ENCODE measurements around the gene REEP3. TPM values are rescaled to one million over a fixed set of nuclear protein-coding genes. Genes with fewer than 3 reads are reported as not detected.

REEP3 gene
- total RNA-seq, 1 donor, result 127 TPM

DNA sequence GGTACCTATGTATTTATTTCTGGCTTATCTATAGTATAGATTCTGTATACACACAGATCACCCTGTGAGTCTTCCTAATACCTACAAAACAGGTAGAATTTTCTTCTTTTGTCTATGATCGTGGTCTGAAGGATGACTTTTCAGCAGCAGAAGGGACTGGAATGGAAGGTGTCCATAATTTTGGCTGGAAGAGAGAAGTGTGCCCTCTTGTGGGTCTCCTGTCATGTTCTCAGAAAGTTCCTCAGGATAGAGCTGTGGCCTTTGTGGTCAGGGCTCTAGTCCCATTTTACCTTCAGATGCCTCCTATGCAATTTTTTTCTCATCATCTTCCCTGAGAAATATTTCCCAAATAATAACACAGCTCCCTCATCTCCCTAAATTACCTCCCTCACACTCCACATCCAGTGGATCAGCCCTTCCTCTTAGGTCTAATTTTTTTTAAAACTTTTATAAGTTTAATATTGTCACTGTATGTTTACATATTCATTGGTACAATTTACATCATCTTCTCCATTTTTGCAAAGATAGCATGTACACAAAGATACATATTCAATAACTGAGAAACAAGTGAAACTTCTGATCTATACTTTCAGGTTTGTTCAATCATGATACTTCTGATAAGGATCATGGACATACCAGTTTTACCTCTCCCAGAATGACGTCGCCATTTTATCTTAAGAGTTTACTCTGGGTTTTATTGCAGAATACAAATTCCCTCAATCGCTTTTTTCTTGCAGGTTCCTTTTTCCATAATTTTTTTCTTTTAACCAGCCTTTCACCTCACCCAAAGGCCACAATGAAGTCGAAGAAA is 112.7 kb downstream of the REEP3 start:
- no peak overlapping the region for H3K4me3 ChIP-seq (ENCODE audit: low read depth, low read length)
- TF ChIP-seq, protein P1, sequence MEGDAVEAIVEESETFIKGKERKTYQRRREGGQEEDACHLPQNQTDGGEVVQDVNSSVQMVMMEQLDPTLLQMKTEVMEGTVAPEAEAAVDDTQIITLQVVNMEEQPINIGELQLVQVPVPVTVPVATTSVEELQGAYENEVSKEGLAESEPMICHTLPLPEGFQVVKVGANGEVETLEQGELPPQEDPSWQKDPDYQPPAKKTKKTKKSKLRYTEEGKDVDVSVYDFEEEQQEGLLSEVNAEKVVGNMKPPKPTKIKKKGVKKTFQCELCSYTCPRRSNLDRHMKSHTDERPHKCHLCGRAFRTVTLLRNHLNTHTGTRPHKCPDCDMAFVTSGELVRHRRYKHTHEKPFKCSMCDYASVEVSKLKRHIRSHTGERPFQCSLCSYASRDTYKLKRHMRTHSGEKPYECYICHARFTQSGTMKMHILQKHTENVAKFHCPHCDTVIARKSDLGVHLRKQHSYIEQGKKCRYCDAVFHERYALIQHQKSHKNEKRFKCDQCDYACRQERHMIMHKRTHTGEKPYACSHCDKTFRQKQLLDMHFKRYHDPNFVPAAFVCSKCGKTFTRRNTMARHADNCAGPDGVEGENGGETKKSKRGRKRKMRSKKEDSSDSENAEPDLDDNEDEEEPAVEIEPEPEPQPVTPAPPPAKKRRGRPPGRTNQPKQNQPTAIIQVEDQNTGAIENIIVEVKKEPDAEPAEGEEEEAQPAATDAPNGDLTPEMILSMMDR (IDR thresholded peaks at IDR 0.05; ENCODE audit: insufficient read depth, low read depth, low read length), result peak; percentile 54
- peak; percentile 56 for DNase-seq (ENCODE audit: low read depth)

DNA sequence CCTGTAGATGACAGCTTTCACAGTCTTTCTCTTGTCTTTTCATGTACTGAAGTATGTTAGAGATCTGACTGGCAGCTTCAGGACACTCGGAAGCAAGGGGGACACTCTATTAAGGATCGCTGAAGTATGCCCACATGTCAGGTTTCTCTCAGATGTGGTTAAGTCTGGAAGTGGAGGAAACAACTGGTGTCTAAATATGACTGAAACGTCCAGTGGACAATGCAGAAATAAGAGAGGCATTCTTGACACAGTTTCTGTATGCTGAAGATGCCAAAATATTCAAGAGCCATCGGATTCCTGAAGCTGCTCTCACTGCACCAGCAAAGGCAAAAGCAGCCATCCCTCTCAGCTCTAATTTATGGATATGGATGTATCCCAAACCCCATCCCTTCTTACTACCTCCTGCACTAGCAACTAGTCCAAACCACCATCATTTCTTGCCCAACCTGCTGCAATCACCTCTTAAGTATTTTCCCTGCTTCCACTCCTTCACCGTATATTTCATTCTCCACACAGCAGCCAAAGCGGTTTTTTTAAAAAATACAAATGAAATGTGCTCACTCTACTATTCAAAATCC is 113.4 kb downstream of the REEP3 start:
- TF ChIP-seq, protein P1 (IDR thresholded peaks at IDR 0.05; ENCODE audit: insufficient read depth, low read depth, low read length), result no peak
- no peak overlapping the region for H3K4me3 ChIP-seq (ENCODE audit: low read depth, low read length)
- no peak for DNase-seq (ENCODE audit: low read depth)

DNA sequence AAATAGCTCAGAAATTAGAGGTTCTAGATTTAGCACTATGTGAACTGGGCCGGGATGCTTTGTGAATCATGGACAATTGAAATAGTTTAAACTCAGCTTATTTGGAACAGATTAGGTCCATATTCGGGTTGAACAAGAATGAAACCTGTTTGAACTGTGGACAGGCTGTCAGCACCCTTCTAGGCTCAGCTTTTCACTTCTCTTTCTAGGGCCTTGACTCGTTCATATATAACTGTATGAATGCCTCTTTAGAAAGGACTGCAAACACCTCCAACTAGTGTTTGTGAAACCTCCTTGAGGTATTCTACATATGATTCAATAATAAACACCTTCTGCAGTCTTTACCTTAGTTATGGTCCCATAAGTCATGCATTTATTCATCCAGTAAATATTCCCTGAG is 115.6 kb downstream of the REEP3 start:
- TF ChIP-seq, protein P1 (IDR thresholded peaks at IDR 0.05; ENCODE audit: insufficient read depth, low read depth, low read length), result no peak
- H3K4me3 ChIP-seq (ENCODE audit: low read depth, low read length), result no peak overlapping the region
- no peak for DNase-seq (ENCODE audit: low read depth)

DNA sequence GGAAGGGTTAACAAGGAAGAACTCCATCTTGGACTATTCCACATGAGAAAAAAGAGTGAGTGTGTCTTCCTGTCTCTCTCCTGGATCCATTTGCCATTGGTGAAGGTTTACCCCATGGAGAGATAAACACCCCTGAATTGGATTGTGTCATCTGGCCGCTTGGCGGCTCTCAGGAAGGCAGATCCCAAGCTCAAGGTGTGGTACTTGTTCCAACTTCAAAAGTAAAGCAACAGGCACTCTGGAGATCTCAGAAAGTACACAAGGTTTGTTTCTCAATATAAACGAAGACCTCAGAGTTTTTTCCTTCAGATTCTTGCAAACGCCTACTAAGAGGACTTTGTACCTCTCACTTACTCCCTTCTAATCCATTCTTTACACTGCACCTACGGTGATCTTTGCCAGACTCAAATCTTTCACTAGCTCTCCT is 116.7 kb downstream of the REEP3 start:
- TF ChIP-seq, protein P1 (IDR thresholded peaks at IDR 0.05; ENCODE audit: insufficient read depth, low read depth, low read length), result no peak
- H3K4me3 ChIP-seq (ENCODE audit: low read depth, low read length), result no peak overlapping the region
- no peak for DNase-seq (ENCODE audit: low read depth)

DNA sequence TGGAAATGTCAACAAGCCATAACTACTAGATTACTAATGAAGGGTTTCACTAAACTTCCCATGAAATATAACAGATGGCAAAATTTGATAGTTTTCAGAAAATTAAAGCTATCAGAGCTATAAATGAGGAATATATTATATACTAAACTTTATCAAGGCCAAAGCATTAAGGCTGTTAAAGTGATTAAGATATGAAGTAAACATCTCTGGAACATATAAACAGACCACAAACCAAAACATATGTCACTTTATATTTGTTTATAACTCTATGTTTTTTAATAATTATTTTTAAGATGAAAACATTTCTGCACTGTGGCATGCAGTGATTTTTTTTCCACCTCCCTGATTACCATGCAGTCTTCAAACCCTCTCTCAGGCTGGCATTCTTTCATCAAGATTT is 120.2 kb downstream of the REEP3 start:
- no peak overlapping the region for H3K4me3 ChIP-seq (ENCODE audit: low read depth, low read length)
- TF ChIP-seq, protein P1 (IDR thresholded peaks at IDR 0.05; ENCODE audit: insufficient read depth, low read depth, low read length), result no peak

DNA sequence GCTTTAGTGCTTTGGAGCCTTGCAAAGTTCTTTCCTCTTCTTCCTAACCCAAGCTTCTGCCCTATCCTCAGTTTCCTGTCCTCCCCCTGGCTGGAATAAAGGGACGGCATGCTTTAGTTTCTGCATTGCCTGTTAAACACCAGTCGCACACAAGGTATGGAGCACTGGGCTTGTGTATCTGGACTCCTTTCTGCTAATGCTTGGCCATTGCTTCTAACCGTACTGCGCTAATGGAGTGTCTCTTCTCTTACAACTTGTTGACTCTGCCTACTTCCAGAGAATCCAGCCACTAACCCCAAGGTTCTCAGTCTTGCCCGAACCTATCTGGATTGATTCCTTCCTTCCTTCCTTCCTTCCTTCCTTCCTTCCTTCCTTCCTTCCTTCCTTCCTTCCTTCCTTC is 120.6 kb downstream of the REEP3 start:
- no peak for DNase-seq (ENCODE audit: low read depth)
- H3K4me3 ChIP-seq (ENCODE audit: low read depth, low read length), result no peak overlapping the region
- TF ChIP-seq, protein P1 (IDR thresholded peaks at IDR 0.05; ENCODE audit: insufficient read depth, low read depth, low read length), result no peak

More for the DNA sequence above, 120.2 kb downstream of the REEP3 start:
- DNase-seq (ENCODE audit: low read depth), result peak; percentile 48

Measured in fibroblast of villous mesenchyme (primary cell).